CD4-positive, alpha-beta T cell treated with Interleukin-1 beta for 1 hour (primary cell): ENCODE data around the gene PAK5.

Experiments used
- DNase-seq, 2 donors: peaks; one replicate each; pipeline ENCODE4 v3.0.0-alpha.2; 2020 to 2022

Gene PAK5

GRCh38 chr20:9490161-9490560, 348.7 kb downstream of the PAK5 start:
- no peak for DNase-seq

- DNase-seq = no peak
Measured at GRCh38 chr20:9488063-9488462, 350.8 kb downstream of the PAK5 start.
